PFSK-1 (cell line): ENCODE measurements around the gene SH2D7.

Experiments
- FOXP2 ChIP-seq: optimal IDR thresholded peaks from 2 replicates; pipeline ENCODE3; 2011; ENCODE audit warnings: borderline replicate concordance, control low read depth, inconsistent platforms; ENCODE audit not compliant: insufficient read depth; ENCODE audit errors: extremely low read length, extremely low read depth
- POLR2AphosphoS5 ChIP-seq: IDR thresholded peaks from 2 replicates; pipeline ENCODE4 v1.6.1; 2012; ENCODE audit warnings: low read depth, mild to moderate bottlenecking, control low read depth, low read length, moderate library complexity
- SIN3A ChIP-seq: IDR thresholded peaks from 2 replicates; pipeline ENCODE4 v1.6.1; 2012; ENCODE audit warnings: mild to moderate bottlenecking, low read length, moderate library complexity, borderline replicate concordance; ENCODE audit not compliant: insufficient read depth
- TAF1 ChIP-seq: IDR thresholded peaks from 2 replicates; pipeline ENCODE4 v1.6.1; 2012; ENCODE audit warnings: low read length, control low read depth, borderline replicate concordance; ENCODE audit not compliant: insufficient read depth
- TF ChIP-seq, protein P1 (sequence below), 2 experiments: IDR thresholded peaks; 2 replicates each; pipeline versions ENCODE4 v1.6.1 to v1.8.0; 2011 to 2012; ENCODE audit warnings: low read depth in 2 of 2, low read length in 2 of 2, control low read depth in 1 of 2, inconsistent platforms in 1 of 2, mild to moderate bottlenecking in 1 of 2, moderate library complexity in 1 of 2; ENCODE audit not compliant: insufficient read depth in 1 of 2

Gene SH2D7

DNA sequence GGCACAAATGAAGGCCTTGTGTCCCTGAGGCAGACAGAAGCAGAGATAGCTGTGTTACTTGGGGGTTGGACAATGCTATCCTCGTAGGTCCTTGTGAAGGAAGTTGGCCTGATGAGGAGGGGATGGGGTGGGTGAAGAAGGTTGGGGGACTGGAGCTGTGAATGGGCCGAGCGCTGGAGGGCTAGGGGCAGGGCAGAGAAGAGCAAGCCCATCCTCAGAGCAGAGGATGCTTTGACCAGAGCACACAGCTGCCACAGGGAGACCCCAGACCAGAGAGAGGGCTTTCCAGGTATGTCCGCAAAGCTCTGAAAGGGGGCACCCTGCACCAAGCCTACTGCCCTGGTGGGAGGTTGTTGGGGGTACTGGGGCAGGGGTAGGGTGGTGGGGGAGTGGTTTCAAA lies 9.2 kb upstream of the SH2D7 start:
- TF ChIP-seq FOXP2 = no peak
- TF ChIP-seq SIN3A = no peak
- no peak for TF ChIP-seq TAF1
- TF ChIP-seq, protein P1, sequence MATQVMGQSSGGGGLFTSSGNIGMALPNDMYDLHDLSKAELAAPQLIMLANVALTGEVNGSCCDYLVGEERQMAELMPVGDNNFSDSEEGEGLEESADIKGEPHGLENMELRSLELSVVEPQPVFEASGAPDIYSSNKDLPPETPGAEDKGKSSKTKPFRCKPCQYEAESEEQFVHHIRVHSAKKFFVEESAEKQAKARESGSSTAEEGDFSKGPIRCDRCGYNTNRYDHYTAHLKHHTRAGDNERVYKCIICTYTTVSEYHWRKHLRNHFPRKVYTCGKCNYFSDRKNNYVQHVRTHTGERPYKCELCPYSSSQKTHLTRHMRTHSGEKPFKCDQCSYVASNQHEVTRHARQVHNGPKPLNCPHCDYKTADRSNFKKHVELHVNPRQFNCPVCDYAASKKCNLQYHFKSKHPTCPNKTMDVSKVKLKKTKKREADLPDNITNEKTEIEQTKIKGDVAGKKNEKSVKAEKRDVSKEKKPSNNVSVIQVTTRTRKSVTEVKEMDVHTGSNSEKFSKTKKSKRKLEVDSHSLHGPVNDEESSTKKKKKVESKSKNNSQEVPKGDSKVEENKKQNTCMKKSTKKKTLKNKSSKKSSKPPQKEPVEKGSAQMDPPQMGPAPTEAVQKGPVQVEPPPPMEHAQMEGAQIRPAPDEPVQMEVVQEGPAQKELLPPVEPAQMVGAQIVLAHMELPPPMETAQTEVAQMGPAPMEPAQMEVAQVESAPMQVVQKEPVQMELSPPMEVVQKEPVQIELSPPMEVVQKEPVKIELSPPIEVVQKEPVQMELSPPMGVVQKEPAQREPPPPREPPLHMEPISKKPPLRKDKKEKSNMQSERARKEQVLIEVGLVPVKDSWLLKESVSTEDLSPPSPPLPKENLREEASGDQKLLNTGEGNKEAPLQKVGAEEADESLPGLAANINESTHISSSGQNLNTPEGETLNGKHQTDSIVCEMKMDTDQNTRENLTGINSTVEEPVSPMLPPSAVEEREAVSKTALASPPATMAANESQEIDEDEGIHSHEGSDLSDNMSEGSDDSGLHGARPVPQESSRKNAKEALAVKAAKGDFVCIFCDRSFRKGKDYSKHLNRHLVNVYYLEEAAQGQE (IDR thresholded peaks at IDR 0.05; ENCODE audit: insufficient read depth in 1 of 2, low read depth in 2 of 2, low read length in 2 of 2) = no peak
- no peak for TF ChIP-seq POLR2AphosphoS5

DNA sequence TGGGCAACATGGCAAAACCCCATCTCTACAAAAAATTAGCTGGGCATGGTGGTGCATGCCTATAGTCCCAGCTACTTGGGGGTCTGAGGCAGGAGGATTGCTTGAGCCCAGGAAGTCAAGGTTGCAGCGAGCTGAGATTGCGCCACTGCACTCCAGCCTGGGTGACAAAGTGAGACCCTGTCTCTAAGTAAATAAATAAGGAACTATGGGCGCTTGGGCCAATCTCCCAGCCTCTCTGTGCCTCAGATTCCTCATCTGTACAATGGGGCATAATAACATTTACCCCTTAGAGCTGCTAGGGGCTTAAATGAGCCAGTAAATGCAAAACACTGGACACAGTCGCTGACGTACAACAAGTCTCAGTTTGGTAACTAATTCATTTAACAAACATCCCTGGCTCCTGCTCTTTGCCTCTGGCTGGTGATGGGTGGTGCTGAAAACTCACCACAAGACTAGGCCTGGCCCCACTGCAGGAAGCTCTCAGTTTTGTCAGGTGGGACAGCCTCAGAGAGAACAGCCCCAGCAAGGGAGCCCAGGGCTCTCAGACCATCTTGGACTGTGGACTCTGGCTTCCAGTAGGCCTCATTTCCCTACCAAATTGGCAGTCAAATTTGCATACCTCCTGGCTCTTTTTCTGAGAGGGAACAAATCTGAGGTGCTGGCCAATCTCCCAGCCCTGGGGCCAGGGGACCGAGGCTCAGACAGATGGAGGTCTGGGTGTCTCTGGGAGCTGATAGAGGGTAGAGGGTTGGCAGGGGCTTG lies 8.5 kb upstream of the SH2D7 start:
- no peak for TF ChIP-seq POLR2AphosphoS5
- no peak for TF ChIP-seq TAF1
- no peak for TF ChIP-seq FOXP2
- TF ChIP-seq, protein P1 (IDR thresholded peaks at IDR 0.05; ENCODE audit: insufficient read depth in 1 of 2, low read depth in 2 of 2, low read length in 2 of 2) = no peak
- no peak for TF ChIP-seq SIN3A

DNA sequence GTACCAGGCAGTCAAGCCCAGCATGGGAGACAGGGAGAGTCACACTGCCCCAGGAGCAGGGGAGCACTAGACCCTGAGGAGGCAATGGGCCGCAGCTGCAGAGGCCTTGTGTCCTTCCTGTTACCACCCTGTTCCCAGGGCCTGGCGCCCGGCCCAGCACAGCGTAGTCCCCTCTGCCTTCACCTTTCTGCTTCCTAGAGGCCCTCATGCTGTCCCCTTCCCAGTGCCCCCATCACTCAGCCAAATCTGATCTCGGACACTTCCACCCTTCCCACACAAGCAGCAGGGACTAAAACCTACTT lies 8.0 kb upstream of the SH2D7 start:
- TF ChIP-seq POLR2AphosphoS5 (no peak), FOXP2 (no peak), TAF1 (no peak), SIN3A (no peak)
- TF ChIP-seq, protein P1 (IDR thresholded peaks at IDR 0.05; ENCODE audit: insufficient read depth in 1 of 2, low read depth in 2 of 2, low read length in 2 of 2) = no peak

DNA sequence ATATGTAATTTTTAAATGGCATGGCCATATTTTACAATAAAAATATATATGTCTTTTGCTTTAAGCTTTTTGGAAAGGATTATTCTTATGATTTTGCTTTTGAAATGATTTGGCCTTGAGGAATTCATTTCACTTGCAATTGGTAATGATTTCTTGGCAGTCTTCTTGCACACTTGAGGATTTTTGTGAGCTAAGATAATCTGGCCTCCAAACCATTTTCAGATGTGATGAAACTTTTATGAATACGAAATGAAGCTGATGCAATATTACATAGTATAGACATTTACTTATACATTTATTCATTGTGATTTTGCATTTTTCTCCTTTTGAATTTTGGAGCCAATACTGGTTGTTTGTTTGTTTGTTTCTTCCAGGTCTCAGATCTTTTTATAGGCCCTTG lies 6.4 kb upstream of the SH2D7 start:
- no peak for TF ChIP-seq FOXP2
- TF ChIP-seq POLR2AphosphoS5 = no peak
- TF ChIP-seq, protein P1 (IDR thresholded peaks at IDR 0.05; ENCODE audit: insufficient read depth in 1 of 2, low read depth in 2 of 2, low read length in 2 of 2) = no peak
- no peak for TF ChIP-seq TAF1
- TF ChIP-seq SIN3A = no peak
